ENCODE measurements around the gene APRT. TPM values are rescaled to one million over a fixed set of nuclear protein-coding genes. Genes with fewer than 3 reads are reported as not detected.

APRT gene
- total RNA-seq, 1 donor from 2014 or later = 54.4 TPM

DNA sequence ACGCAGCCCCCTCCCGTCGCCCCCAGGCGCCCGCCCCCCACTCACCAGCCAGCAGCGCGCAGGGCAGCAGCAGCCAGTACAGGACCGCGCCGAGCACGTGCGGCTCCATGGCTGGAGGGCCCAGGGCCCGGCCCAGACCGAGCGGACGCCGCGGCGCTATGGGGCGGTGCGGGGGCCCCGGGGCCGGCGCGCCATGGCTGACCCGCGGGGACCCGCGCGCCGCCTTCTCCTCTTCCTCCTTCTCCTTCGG lies 26.9 kb downstream of the APRT start:
- DNase-seq = no peak
- H3K9me3 Mint-ChIP-seq (ENCODE audit: unreplicated experiment) = peaks cover 2% of the 10 kb centered on the region
- H3K36me3 Mint-ChIP-seq (ENCODE audit: unreplicated experiment) = no peaks in the 10 kb centered on the region
- peaks cover 12% of the 10 kb centered on the region for H3K4me1 Mint-ChIP-seq (ENCODE audit: low read depth, unreplicated experiment)
- no peak overlapping the region for H3K4me3 Mint-ChIP-seq (ENCODE audit: unreplicated experiment)
- TF ChIP-seq, protein P1, sequence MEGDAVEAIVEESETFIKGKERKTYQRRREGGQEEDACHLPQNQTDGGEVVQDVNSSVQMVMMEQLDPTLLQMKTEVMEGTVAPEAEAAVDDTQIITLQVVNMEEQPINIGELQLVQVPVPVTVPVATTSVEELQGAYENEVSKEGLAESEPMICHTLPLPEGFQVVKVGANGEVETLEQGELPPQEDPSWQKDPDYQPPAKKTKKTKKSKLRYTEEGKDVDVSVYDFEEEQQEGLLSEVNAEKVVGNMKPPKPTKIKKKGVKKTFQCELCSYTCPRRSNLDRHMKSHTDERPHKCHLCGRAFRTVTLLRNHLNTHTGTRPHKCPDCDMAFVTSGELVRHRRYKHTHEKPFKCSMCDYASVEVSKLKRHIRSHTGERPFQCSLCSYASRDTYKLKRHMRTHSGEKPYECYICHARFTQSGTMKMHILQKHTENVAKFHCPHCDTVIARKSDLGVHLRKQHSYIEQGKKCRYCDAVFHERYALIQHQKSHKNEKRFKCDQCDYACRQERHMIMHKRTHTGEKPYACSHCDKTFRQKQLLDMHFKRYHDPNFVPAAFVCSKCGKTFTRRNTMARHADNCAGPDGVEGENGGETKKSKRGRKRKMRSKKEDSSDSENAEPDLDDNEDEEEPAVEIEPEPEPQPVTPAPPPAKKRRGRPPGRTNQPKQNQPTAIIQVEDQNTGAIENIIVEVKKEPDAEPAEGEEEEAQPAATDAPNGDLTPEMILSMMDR (IDR thresholded peaks at IDR 0.05; ENCODE audit: partially characterized antibody, unreplicated experiment) = no peak
- H3K27ac Mint-ChIP-seq (ENCODE audit: unreplicated experiment) = no peak overlapping the region
- H3K27me3 Mint-ChIP-seq (ENCODE audit: unreplicated experiment) = peaks cover 8% of the 10 kb centered on the region

DNA sequence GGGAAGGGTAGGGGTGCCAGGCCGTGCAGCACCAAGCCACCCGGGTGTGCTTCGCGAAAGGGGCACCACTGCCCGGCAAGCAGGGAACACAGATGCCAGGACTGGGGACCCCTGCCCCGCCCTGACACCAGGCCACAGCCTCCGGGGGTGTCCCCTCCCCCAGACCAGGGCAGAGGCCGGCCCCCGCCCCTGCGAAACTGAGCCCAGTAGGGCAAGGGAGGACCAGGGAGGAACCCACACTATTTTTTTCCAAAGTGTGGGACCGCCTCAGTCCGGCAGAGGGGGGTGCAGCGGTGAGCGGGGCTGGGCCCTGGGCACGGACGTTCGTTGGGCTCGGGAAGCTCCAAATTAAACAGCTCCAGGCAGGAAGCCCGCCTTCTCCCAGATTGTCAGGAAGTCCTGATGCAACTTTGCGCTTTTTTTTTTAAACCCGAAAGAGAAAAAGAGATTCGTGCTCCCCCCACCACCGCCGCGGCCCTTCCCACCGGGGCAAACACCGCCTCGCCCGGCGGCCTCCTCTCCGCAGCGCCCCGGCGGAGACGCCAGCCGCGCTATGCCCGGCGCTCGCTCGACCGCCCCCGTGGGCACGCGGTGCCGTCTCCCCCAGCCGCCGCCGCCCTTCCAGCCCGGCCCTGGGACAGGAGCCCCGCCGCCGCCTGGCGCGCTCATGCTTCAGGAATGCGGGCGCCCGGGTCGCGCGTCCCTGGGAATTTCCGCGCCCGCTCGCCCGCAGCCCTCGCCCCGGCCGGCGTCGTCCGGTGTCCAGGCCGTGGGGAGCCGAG lies 27.5 kb downstream of the APRT start:
- Mint-ChIP-seq H3K27ac (ENCODE audit: unreplicated experiment) (no peak overlapping the region), H3K4me1 (ENCODE audit: low read depth, unreplicated experiment) (peaks cover 14% of the 10 kb centered on the region), H3K27me3 (ENCODE audit: unreplicated experiment) (peaks cover 10% of the 10 kb centered on the region), H3K4me3 (ENCODE audit: unreplicated experiment) (peak overlapping the region; percentile 61), H3K36me3 (ENCODE audit: unreplicated experiment) (no peaks in the 10 kb centered on the region), H3K9me3 (ENCODE audit: unreplicated experiment) (peaks cover 2% of the 10 kb centered on the region)
- peak; percentile 60 for DNase-seq
- TF ChIP-seq, protein P1 (IDR thresholded peaks at IDR 0.05; ENCODE audit: partially characterized antibody, unreplicated experiment) = peak; percentile 36

DNA sequence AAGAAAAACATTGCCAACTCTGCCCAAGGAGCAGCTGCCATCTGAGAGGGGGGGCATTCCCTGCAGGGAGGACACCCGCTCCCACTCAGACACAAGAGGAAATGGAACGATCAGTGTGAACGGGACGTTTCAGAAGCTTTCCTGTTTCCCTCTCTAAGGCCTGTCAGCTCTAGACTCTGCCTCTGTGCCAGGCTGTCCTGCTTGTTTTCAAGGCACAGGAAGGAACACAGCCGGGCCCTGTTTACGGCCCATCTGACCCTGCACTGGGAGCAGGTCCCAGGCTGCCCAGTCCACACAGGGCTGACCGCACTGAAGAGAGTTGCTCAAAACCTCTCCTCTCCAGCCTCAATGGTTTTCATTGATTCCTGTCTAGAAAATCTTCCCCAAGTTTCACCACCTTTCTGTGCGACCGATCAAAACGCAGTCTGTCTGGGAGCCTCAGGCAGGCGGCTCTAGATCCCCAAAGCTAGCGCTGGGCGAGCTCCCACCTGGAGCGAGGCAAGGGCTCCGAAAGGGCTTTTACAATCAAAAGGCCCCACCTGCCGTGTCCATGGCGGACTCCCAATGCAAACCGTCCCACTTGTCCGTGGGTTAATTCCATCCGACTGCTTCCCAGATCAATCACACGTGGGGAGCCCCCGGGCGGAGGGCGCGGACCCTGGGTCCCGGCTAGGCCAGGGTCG lies 28.2 kb downstream of the APRT start:
- Mint-ChIP-seq H3K9me3 (ENCODE audit: unreplicated experiment) (peaks cover 2% of the 10 kb centered on the region), H3K27ac (ENCODE audit: unreplicated experiment) (no peak overlapping the region), H3K4me1 (ENCODE audit: low read depth, unreplicated experiment) (peaks cover 14% of the 10 kb centered on the region), H3K36me3 (ENCODE audit: unreplicated experiment) (no peaks in the 10 kb centered on the region), H3K4me3 (ENCODE audit: unreplicated experiment) (no peak overlapping the region), H3K27me3 (ENCODE audit: unreplicated experiment) (peaks cover 10% of the 10 kb centered on the region)
- TF ChIP-seq, protein P1 (IDR thresholded peaks at IDR 0.05; ENCODE audit: partially characterized antibody, unreplicated experiment) = no peak
- peak; percentile 14 for DNase-seq

DNA sequence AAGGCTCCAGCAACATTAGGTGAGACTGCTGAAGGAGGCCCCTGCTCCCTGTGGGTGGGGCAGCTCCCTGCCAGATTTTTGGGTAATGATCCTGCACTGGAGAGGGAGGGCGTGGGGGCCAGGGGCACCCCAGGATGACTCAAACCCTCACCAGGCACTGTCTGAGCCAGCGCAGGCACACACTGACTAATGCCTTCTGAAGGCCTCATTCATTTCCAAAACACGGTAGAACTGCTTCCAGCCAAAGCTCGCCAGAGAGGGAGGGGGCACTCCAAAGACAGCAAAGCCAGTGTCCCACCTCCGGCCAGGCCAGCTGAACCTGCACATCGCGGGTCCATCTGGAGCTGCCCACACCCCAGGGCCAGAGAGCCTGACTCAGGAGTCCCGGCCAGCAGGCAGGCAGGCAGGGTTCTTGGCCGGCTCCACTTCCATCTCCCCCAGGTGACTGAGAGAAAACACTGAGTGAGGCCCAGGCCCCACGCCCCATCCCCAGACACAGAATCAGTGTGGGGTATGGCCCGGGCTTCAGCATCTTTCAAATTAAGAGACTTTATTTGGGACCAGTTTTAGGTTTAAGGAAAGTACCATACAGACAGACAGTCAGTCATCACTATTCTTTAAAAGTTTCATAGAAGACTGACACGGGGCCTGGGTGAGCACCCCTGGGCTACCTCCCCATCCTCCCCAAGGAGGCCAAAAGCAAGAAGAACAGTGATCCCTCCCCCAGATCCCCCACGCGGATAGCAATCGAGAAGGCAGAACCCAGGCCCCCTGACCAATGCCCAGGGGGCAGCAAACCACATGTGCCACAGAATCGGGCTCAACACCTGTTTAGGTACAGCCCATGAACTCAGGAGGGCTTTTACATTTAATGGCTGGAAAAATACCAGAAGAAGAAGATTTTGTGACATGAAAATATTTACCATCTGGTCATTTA lies 29.0 kb downstream of the APRT start:
- Mint-ChIP-seq H3K4me3 (ENCODE audit: unreplicated experiment) (peak overlapping the region; percentile 11), H3K27ac (ENCODE audit: unreplicated experiment) (no peak overlapping the region), H3K4me1 (ENCODE audit: low read depth, unreplicated experiment) (peaks cover 19% of the 10 kb centered on the region), H3K36me3 (ENCODE audit: unreplicated experiment) (no peaks in the 10 kb centered on the region), H3K27me3 (ENCODE audit: unreplicated experiment) (peaks cover 8% of the 10 kb centered on the region), H3K9me3 (ENCODE audit: unreplicated experiment) (peaks cover 2% of the 10 kb centered on the region)
- peak; percentile 12 for DNase-seq
- TF ChIP-seq, protein P1 (IDR thresholded peaks at IDR 0.05; ENCODE audit: partially characterized antibody, unreplicated experiment) = no peak

Measured in glutamatergic neuron (in vitro differentiated cells).